Duodenal mucosa (tissue), 2 donors: ENCODE results near the gene SYCP3.

Source experiments
- H3K27ac ChIP-seq: one replicate; pipeline ENCODE4 v1.7.0; 2013; ENCODE audit warnings: low read depth, low read length
- H3K27me3 ChIP-seq, 2 donors: one replicate each; pipeline ENCODE4 v1.7.0; 2013; ENCODE audit warnings: low read length in 2 of 2, control low read depth in 1 of 2; ENCODE audit not compliant: insufficient read depth in 2 of 2, control insufficient read depth in 1 of 2
- H3K36me3 ChIP-seq, 2 donors: one replicate each; pipeline ENCODE4 v1.7.0; 2013; ENCODE audit warnings: low read length in 2 of 2, control low read depth in 1 of 2; ENCODE audit not compliant: insufficient read depth in 2 of 2, control insufficient read depth in 1 of 2
- H3K4me1 ChIP-seq, 2 donors: one replicate each; pipeline ENCODE4 v1.7.0; 2013; ENCODE audit warnings: low read length in 2 of 2, control low read depth in 1 of 2; ENCODE audit not compliant: insufficient read depth in 2 of 2, control insufficient read depth in 1 of 2
- H3K4me3 ChIP-seq, 2 donors: one replicate each; pipeline ENCODE4 v1.7.0; 2013; ENCODE audit warnings: low read length in 2 of 2, low read depth in 1 of 2
- H3K9ac ChIP-seq, 2 donors: one replicate each; pipeline ENCODE4 v1.7.0; 2013; ENCODE audit warnings: low read length in 2 of 2, low read depth in 1 of 2
- H3K9me3 ChIP-seq, 2 donors: one replicate each; pipeline ENCODE4 v1.7.0; 2013; ENCODE audit warnings: low read length in 2 of 2, control low read depth in 1 of 2; ENCODE audit not compliant: control insufficient read depth in 1 of 2

SYCP3 gene

DNA sequence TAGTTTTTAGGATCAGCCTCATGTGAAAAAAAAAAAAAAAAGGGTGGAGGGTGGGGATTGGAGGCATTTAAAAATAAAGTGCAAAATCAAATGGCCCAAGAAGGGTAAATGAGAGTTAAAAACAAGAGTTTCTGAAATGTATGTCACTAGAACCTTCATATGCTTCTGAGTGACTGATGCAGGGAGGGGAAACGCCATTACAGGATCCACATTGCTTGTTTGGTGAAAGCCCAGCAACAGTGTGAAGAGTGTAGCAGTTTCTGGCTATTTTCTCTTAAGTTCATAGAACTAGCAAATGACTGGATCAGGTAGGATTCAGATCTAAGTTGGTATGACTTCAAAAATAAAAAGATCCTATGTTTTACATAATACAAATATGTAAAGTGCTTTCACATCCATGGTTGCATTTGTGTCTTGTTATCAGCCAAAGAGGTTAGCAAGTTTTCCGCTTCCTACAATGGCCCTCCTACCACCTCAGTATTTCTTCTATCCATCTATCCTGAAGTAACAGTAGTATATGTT lies 38.9 kb downstream of the SYCP3 start:
- H3K9ac ChIP-seq, result peak overlapping the region in 1 of 2 donors; percentile 39
- H3K27me3 ChIP-seq, result no peaks in the 10 kb centered on the region
- peak overlapping the region; percentile 27 to 40 for H3K4me3 ChIP-seq
- no peaks in the 10 kb centered on the region for H3K9me3 ChIP-seq
- no peaks in the 10 kb centered on the region for H3K36me3 ChIP-seq
- H3K4me1 ChIP-seq, result peaks cover 28 to 43% of the 10 kb centered on the region in 2 donors
- H3K27ac ChIP-seq, result no peak overlapping the region

DNA sequence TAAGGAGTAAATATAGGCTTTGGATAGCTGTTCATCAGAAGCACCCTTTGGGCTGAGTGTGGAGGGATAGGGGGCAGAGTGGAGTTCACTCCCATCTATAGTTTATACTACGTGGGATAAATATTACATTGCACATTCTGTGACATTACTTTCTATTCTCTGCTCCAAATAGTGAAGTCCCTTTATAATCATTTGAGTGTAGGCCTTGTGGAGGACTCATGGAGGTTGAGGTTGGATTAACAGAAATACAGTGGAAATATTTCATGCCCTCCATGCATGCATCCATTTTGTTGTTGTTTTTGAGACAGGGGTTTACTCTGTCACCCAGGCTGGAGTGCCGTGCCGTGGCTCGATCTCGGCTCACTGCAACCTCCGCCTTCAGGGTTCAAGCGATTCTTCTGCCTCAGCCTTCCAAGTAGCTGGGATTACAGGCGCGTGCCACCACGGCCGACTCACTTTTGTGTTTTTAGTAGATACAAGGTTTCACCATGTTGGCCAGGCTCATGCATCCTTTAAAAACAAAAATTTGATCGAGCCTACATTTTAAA lies 40.4 kb downstream of the SYCP3 start:
- no peaks in the 10 kb centered on the region for H3K36me3 ChIP-seq
- H3K9me3 ChIP-seq, result peaks cover 0 to 6% of the 10 kb centered on the region in 2 donors
- H3K9ac ChIP-seq, result peak overlapping the region; percentile 25 to 92
- no peaks in the 10 kb centered on the region for H3K27me3 ChIP-seq
- peak overlapping the region; percentile 87 to 92 for H3K4me3 ChIP-seq
- H3K4me1 ChIP-seq, result peaks cover 28 to 43% of the 10 kb centered on the region in 2 donors
- H3K27ac ChIP-seq, result peak overlapping the region; percentile 97

GRCh38 chr12:101697930-101698799 lies 41.1 kb downstream of the SYCP3 start:
- Histone ChIP-seq H3K27me3 (no peaks in the 10 kb centered on the region), H3K27ac (peak overlapping the region; percentile 97), H3K9ac (peak overlapping the region; percentile 79 to 92), H3K9me3 (peaks cover 0 to 6% of the 10 kb centered on the region in 2 donors), H3K4me3 (peak overlapping the region; percentile 87 to 92), H3K4me1 (peaks cover 23 to 37% of the 10 kb centered on the region in 2 donors), H3K36me3 (no peaks in the 10 kb centered on the region)

GRCh38 chr12:101697197-101697929 lies 41.9 kb downstream of the SYCP3 start, which contains the start of gene CHPT1:
TSS of gene CHPT1 (plus strand) at chr12:101697640. CDS start at chr12:101697862, 222 bp downstream.
- Histone ChIP-seq H3K27me3 (no peaks in the 10 kb centered on the region), H3K36me3 (no peaks in the 10 kb centered on the region), H3K9ac (peak within 1 kb of the TSS; percentile 84 to 92), H3K4me1 (peaks cover 24 to 33% of the 10 kb centered on the region in 2 donors), H3K27ac (peak within 1 kb of the TSS; percentile 97), H3K4me3 (peak within 1 kb of the TSS; percentile 87 to 92), H3K9me3 (peaks cover 0 to 6% of the 10 kb centered on the region in 2 donors)

- Histone ChIP-seq H3K27ac (peak overlapping the region; percentile 90), H3K36me3 (no peaks in the 10 kb centered on the region), H3K4me3 (peak overlapping the region; percentile 85 to 86), H3K27me3 (no peaks in the 10 kb centered on the region), H3K9me3 (peaks cover 0 to 6% of the 10 kb centered on the region in 2 donors), H3K4me1 (peaks cover 32 to 33% of the 10 kb centered on the region in 2 donors), H3K9ac (peak overlapping the region; percentile 75 to 84)
These were observed 42.7 kb downstream of the SYCP3 start for GRCh38 chr12:101696251-101697196.

DNA sequence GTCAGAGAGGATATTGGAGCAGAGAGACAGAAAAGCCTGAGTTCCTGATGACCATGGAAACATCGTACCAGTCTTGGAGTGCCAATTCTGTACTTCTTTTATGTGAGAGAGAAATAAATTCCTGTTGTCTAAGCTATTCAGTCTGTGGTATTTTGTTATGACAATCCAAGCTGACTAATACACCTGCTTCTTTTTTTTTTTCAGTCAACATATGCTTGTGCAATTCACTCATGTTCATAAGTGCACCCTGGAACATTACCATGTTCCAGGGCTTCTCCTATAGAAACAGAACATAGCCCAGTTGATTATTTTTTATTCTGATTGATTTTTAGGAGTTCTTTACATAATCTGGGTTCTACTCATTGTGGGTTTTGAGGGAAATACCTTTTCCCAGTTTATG lies 43.6 kb downstream of the SYCP3 start:
- H3K4me3 ChIP-seq, result no peak overlapping the region
- H3K36me3 ChIP-seq, result no peaks in the 10 kb centered on the region
- H3K9me3 ChIP-seq, result peaks cover 0 to 6% of the 10 kb centered on the region in 2 donors
- H3K9ac ChIP-seq, result no peak overlapping the region
- no peak overlapping the region for H3K27ac ChIP-seq
- peaks cover 30 to 34% of the 10 kb centered on the region in 2 donors for H3K4me1 ChIP-seq
- no peaks in the 10 kb centered on the region for H3K27me3 ChIP-seq

DNA sequence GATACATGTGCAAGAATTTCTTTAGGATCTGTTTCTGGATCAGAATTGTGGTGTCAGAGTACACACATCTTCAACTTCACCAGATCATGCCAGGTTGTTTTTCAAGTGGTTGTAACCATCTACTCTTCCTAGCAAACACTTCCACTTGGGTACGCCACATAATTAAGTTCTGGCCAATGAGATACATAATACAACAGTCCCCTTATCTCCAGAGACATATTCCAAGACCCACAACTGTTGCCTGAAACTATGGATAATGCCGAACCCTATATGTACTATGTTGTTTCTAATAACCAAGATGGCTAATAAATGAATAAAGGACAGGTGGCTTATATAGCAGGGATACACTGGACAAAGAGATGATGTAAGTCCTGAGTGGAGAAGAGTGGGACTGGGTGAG lies 44.3 kb downstream of the SYCP3 start:
- H3K4me3 ChIP-seq, result no peak overlapping the region
- no peaks in the 10 kb centered on the region for H3K27me3 ChIP-seq
- H3K9me3 ChIP-seq, result peaks cover 0 to 6% of the 10 kb centered on the region in 2 donors
- H3K4me1 ChIP-seq, result peaks cover 24 to 34% of the 10 kb centered on the region in 2 donors
- H3K9ac ChIP-seq, result no peak overlapping the region
- H3K36me3 ChIP-seq, result no peaks in the 10 kb centered on the region
- no peak overlapping the region for H3K27ac ChIP-seq

- Histone ChIP-seq H3K27ac (no peak overlapping the region), H3K36me3 (no peaks in the 10 kb centered on the region), H3K9ac (no peak overlapping the region), H3K4me3 (no peak overlapping the region), H3K27me3 (no peaks in the 10 kb centered on the region), H3K9me3 (peaks cover 0 to 6% of the 10 kb centered on the region in 2 donors), H3K4me1 (peaks cover 24 to 34% of the 10 kb centered on the region in 2 donors)
These were observed 44.9 kb downstream of the SYCP3 start for GRCh38 chr12:101694297-101694848.
